CD4-positive, CD25-positive, alpha-beta regulatory T cell (primary cell): ENCODE data around the gene GRHL1. TPM values are rescaled to one million over a fixed set of nuclear protein-coding genes. Genes with fewer than 3 reads are reported as not detected.

ENCODE experiments used
- ATAC-seq, 2 donors: fragments of 150-1000 bp; cut with Tn5 transposase; one replicate each; pipeline ENCODE4 v1.10.0; 2021; ENCODE audit warnings: low read depth in 2 of 2, moderate number of reproducible peaks in 2 of 2, moderate library complexity in 1 of 2
- DNase-seq, 3 donors: peaks; one replicate each; pipeline versions ENCODE4 v3.0.0 to v3.0.0-alpha.2; 2012 to 2022; ENCODE audit warnings: mixed read lengths in 1 of 3
- H3K27ac ChIP-seq: one replicate; pipeline ENCODE4 v1.7.0; 2013; ENCODE audit warnings: mild to moderate bottlenecking, low read length; ENCODE audit not compliant: insufficient read depth, poor library complexity, severe bottlenecking
- H3K27me3 ChIP-seq: one replicate; pipeline ENCODE4 v1.7.0; 2013; ENCODE audit warnings: low read length; ENCODE audit not compliant: control insufficient read depth, insufficient read depth
- H3K36me3 ChIP-seq: one replicate; pipeline ENCODE4 v1.7.0; 2013; ENCODE audit warnings: mild to moderate bottlenecking, low read length, moderate library complexity; ENCODE audit not compliant: control insufficient read depth, insufficient read depth
- H3K4me1 ChIP-seq: 2 replicates; pipeline ENCODE4 v1.7.0; 2013; ENCODE audit warnings: mild to moderate bottlenecking, low read length; ENCODE audit not compliant: insufficient read depth, control insufficient read depth, poor library complexity, severe bottlenecking
- H3K4me3 ChIP-seq: one replicate; pipeline ENCODE4 v1.7.0; 2013; ENCODE audit warnings: low read depth, mild to moderate bottlenecking, low read length, moderate library complexity
- H3K9me3 ChIP-seq, 2 experiments: 1 replicate in 1 of 2; 2 replicates in 1 of 2; pipeline ENCODE4 v1.7.0; 2013; ENCODE audit warnings: low read length in 2 of 2, mild to moderate bottlenecking in 1 of 2, moderate library complexity in 1 of 2; ENCODE audit not compliant: control insufficient read depth in 2 of 2
- H3K27ac Mint-ChIP-seq, 3 donors: one replicate each; pipeline ENCODE4 v1.8.0; 2020 to 2022; ENCODE audit warnings: mild to moderate bottlenecking in 3 of 3, mixed read lengths in 3 of 3, moderate library complexity in 2 of 3
- H3K27me3 Mint-ChIP-seq: one replicate; pipeline ENCODE4 v1.8.0; 2022; ENCODE audit warnings: mild to moderate bottlenecking, mixed read lengths
- H3K36me3 Mint-ChIP-seq: one replicate; pipeline ENCODE4 v1.8.0; 2020; ENCODE audit warnings: mixed read lengths
- H3K4me1 Mint-ChIP-seq, 4 donors: one replicate each; pipeline ENCODE4 v1.8.0; 2020 to 2022; ENCODE audit warnings: mixed read lengths in 4 of 4, mild to moderate bottlenecking in 1 of 4
- H3K4me3 Mint-ChIP-seq, 4 donors: one replicate each; pipeline ENCODE4 v1.8.0; 2020 to 2022; ENCODE audit warnings: mild to moderate bottlenecking in 4 of 4, mixed read lengths in 4 of 4, moderate library complexity in 3 of 4
- H3K9me3 Mint-ChIP-seq, 7 donors: one replicate each; pipeline ENCODE4 v1.8.0; 2020 to 2022; ENCODE audit warnings: mixed read lengths in 7 of 7, mild to moderate bottlenecking in 3 of 7, moderate library complexity in 2 of 7
- polyA plus RNA-seq, 4 donors: library from polyadenylated mRNA; unstranded; fragments of 300-500 nt; fragmentation: Illumina TruSeq; gene quantifications; one replicate each; pipeline ENCODE4 v1.2.3, GENCODE V29; 2021
- total RNA-seq: library from RNA; stranded (reverse); gene quantifications from one replicate; pipeline ENCODE4 v1.2.3, GENCODE V29; 2022

GRHL1 gene
- total and polyA plus RNA-seq, 5 donors from 2014 or later, result 0.06 to 1.8 (median 0.24) TPM; not detected in 1

DNA sequence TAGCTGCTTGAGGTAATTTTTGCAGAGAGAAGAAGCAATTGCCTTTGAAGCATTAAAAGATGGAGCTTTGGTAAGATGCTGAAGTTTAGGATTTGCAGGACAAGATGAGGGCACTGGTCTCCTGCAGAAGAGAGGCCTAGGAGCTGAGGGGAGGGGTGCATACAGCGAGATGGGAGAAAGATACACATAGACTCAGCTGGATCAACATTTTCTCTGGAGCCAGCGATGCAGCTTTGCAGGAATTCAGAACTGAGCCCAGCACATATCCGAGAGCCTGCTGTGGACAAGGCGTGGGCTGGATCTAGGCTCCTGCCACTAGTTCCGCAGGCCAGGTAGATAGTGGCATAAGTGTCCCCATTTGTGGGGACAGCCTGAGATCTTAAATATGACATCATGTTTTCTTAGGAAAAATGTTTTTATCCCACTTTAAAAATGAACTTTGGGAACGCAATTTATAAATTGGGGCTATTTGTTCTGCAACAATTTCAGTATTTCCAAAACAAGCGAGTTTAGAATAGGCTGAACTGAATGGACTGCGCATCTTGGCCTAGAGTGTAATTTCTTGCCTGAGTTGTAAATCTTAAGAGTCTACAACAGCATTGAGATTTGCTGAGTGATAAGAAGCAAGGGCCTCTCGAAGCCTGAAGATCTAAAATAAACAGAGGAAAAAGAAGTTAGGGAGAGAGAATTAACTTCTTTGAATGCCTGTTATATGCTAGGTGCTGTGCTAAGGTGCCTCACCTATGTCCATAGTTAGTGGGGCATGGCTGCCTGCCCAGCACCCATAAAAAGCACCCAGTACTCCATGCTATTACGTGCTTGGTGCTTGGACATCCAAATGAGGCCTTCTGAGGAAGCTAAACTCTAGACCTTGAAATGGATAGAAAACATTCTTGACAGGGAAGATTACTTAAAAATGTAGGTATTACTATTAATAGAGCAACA lies 17.3 kb downstream of the GRHL1 start:
- no peak overlapping the region for H3K27ac ChIP-seq
- no peaks in the 10 kb centered on the region for H3K36me3 Mint-ChIP-seq
- H3K4me3 Mint-ChIP-seq, result no peak overlapping the region
- no peaks in the 10 kb centered on the region for H3K27me3 Mint-ChIP-seq
- H3K9me3 ChIP-seq, result no peaks in the 10 kb centered on the region
- ATAC-seq (no peak), DNase-seq (no peak)
- no peak overlapping the region for H3K27ac Mint-ChIP-seq
- H3K9me3 Mint-ChIP-seq, result no peaks in the 10 kb centered on the region
- H3K27me3 ChIP-seq, result no peaks in the 10 kb centered on the region
- H3K36me3 ChIP-seq, result no peaks in the 10 kb centered on the region
- H3K4me1 ChIP-seq, result no peaks in the 10 kb centered on the region
- H3K4me1 Mint-ChIP-seq, result peaks cover 6 to 14% (median 9%) of the 10 kb centered on the region in 4 donors
- no peak overlapping the region for H3K4me3 ChIP-seq

DNA sequence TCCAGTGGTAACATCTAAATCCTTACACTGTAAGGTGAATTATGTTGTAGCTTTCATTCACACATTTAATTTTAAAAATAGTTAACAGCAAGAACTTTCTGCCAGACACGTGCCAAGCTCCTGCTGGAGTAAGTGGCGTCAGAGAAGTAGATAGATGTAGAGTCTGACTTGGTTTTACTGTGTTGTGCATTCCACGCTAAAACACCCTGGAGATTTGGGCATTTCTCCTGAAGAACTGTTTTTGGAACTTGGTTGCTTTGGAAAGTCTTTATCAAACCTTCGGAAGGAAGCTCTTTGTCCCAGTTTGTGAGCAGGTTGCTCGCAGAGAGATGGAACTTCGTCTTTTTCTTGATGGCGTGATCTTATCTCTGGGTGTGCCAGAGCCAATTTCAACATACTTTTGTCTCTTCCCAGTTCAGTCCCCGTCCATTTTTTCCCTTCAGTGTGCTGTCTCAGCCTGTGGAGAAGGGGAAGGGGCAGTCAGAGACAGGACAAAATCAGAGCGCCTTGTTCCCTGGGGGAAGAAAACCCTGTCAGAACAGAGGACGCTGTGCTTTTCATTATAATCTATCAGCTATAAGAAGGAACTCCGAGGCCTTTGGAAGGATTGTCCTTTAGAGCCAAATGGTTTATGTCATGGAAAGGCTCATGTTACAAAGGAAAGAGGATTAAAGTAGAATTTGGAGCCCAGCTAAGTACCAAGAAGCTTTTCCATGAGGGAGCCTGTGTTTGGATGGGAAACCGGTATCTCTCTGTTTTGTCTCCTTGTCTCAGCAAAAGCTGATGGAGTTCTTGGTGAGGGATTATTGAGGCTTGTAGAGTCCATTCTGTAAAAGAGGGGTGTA lies 18.9 kb downstream of the GRHL1 start:
- Histone ChIP-seq H3K4me1 (no peaks in the 10 kb centered on the region), H3K9me3 (no peaks in the 10 kb centered on the region), H3K36me3 (no peaks in the 10 kb centered on the region), H3K27ac (no peak overlapping the region), H3K4me3 (no peak overlapping the region), H3K27me3 (no peaks in the 10 kb centered on the region)
- DNase-seq, result no peak
- Mint-ChIP-seq H3K9me3 (no peaks in the 10 kb centered on the region), H3K27ac (no peak overlapping the region), H3K36me3 (no peaks in the 10 kb centered on the region), H3K27me3 (no peaks in the 10 kb centered on the region), H3K4me3 (no peak overlapping the region), H3K4me1 (peaks cover 0 to 6% (median 1%) of the 10 kb centered on the region in 4 donors)
- ATAC-seq, result no peak

- Histone ChIP-seq H3K4me3 (no peak overlapping the region), H3K4me1 (no peaks in the 10 kb centered on the region), H3K27me3 (no peaks in the 10 kb centered on the region), H3K9me3 (no peaks in the 10 kb centered on the region), H3K27ac (no peak overlapping the region), H3K36me3 (no peaks in the 10 kb centered on the region)
- H3K4me3 Mint-ChIP-seq, result no peak overlapping the region
- no peaks in the 10 kb centered on the region for H3K9me3 Mint-ChIP-seq
- ATAC-seq (no peak), DNase-seq (no peak)
- H3K36me3 Mint-ChIP-seq, result no peaks in the 10 kb centered on the region
- H3K27ac Mint-ChIP-seq, result no peak overlapping the region
- H3K4me1 Mint-ChIP-seq, result peaks cover 0 to 2% (median 0%) of the 10 kb centered on the region in 4 donors
- H3K27me3 Mint-ChIP-seq, result no peaks in the 10 kb centered on the region
Observed at GRCh38 chr2:9971105-9971818, 19.8 kb downstream of the GRHL1 start.

- Mint-ChIP-seq H3K4me1 (no peaks in the 10 kb centered on the region), H3K4me3 (no peak overlapping the region), H3K27ac (no peak overlapping the region), H3K9me3 (peaks cover 0 to 1% (median 0%) of the 10 kb centered on the region in 7 donors), H3K27me3 (peaks cover 2% of the 10 kb centered on the region), H3K36me3 (no peaks in the 10 kb centered on the region)
- Histone ChIP-seq H3K27ac (no peak overlapping the region), H3K4me3 (no peak overlapping the region), H3K9me3 (no peaks in the 10 kb centered on the region), H3K27me3 (peaks cover 2% of the 10 kb centered on the region), H3K4me1 (no peaks in the 10 kb centered on the region), H3K36me3 (no peaks in the 10 kb centered on the region)
- no peak for ATAC-seq
- no peak for DNase-seq
Observed at GRCh38 chr2:9971890-9972289, 20.4 kb downstream of the GRHL1 start.

DNA sequence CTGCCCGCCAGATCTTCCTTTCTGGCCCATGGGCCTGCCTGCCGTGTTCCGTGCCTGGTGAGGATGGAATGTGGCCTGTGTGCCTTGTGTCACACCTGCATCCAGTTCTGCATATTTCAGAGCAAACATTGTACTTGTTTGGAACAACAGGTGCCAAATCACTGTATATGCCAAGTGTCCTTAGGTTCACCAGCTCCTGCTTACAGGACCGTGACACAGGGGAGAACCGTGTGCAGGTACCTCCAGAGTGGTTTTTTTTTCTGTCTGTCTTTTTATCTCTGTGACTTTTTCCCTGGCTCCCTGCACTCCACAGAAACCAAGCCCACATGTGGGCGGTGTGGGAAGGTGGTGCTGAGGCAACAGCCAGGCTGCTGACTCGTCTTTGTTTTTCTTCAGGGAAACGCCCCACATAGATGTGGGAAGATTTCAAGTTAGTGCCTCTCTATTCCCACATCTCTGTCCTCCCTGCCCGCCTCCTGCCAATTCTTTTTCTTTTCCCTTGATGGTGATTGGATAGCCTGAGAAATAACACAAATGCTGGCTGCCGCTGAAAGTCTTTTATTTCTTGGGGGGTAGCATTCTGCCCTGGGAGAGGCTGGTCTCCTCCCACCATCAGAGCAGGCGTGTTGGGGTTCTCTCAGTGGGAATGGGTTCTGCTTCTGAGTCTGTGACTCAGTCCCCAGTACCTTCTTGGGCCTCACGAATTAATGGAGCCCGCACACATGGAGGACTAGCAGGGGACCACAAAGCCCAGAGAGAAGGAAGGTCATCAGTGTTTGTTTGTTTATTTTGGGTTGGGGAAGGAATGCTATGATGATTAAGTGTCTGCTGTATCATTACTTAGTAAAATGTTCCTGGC lies 21.4 kb downstream of the GRHL1 start:
- ATAC-seq, result no peak
- no peaks in the 10 kb centered on the region for H3K36me3 ChIP-seq
- no peak overlapping the region for H3K4me3 ChIP-seq
- Mint-ChIP-seq H3K9me3 (peaks cover 0 to 2% (median 0%) of the 10 kb centered on the region in 7 donors), H3K4me3 (no peak overlapping the region), H3K27ac (no peak overlapping the region), H3K4me1 (no peaks in the 10 kb centered on the region), H3K27me3 (peaks cover 4% of the 10 kb centered on the region), H3K36me3 (no peaks in the 10 kb centered on the region)
- no peak for DNase-seq
- no peaks in the 10 kb centered on the region for H3K4me1 ChIP-seq
- H3K27me3 ChIP-seq, result peaks cover 2% of the 10 kb centered on the region
- no peak overlapping the region for H3K27ac ChIP-seq
- no peaks in the 10 kb centered on the region for H3K9me3 ChIP-seq

DNA sequence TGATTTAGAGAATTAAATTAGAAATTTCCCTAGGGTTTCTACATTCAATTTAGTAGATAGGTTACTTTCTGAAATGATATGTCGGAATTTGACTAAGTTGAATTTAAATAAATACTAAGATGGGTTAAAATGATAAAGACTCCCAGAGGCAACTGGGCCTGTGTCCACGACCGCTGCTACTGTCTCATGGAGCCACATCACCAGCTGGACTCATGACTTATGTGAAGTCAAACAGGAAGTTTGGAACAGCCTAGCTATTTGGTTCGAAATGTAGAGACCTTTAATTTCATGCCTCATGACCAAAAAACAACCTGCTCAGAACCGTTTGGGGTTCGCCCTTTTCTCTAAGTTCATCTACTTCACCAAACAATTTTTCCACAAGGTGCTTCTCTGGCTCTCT lies 22.2 kb downstream of the GRHL1 start:
- H3K27ac Mint-ChIP-seq, result no peak overlapping the region
- Histone ChIP-seq H3K27ac (no peak overlapping the region), H3K27me3 (peaks cover 5% of the 10 kb centered on the region), H3K4me1 (no peaks in the 10 kb centered on the region), H3K36me3 (no peaks in the 10 kb centered on the region), H3K9me3 (no peaks in the 10 kb centered on the region), H3K4me3 (no peak overlapping the region)
- no peaks in the 10 kb centered on the region for H3K36me3 Mint-ChIP-seq
- no peak overlapping the region for H3K4me3 Mint-ChIP-seq
- peaks cover 7% of the 10 kb centered on the region for H3K27me3 Mint-ChIP-seq
- DNase-seq (no peak), ATAC-seq (no peak)
- H3K9me3 Mint-ChIP-seq, result peaks cover 0 to 2% (median 0%) of the 10 kb centered on the region in 7 donors
- H3K4me1 Mint-ChIP-seq, result peaks cover 0 to 7% (median 0%) of the 10 kb centered on the region in 4 donors

- Histone ChIP-seq H3K36me3 (no peaks in the 10 kb centered on the region), H3K4me3 (no peak overlapping the region), H3K9me3 (no peaks in the 10 kb centered on the region), H3K4me1 (no peaks in the 10 kb centered on the region), H3K27me3 (peaks cover 5% of the 10 kb centered on the region), H3K27ac (no peak overlapping the region)
- Mint-ChIP-seq H3K9me3 (peaks cover 0 to 2% (median 0%) of the 10 kb centered on the region in 7 donors), H3K36me3 (no peaks in the 10 kb centered on the region), H3K27me3 (peaks cover 8% of the 10 kb centered on the region), H3K27ac (no peak overlapping the region), H3K4me1 (peaks cover 0 to 7% (median 0%) of the 10 kb centered on the region in 4 donors), H3K4me3 (no peak overlapping the region)
- no peak for DNase-seq
- no peak for ATAC-seq
Observed at GRCh38 chr2:9974343-9974742, 22.9 kb downstream of the GRHL1 start.
